Measurements from ENCODE around the gene OCIAD2.

OCIAD2 gene

DNA sequence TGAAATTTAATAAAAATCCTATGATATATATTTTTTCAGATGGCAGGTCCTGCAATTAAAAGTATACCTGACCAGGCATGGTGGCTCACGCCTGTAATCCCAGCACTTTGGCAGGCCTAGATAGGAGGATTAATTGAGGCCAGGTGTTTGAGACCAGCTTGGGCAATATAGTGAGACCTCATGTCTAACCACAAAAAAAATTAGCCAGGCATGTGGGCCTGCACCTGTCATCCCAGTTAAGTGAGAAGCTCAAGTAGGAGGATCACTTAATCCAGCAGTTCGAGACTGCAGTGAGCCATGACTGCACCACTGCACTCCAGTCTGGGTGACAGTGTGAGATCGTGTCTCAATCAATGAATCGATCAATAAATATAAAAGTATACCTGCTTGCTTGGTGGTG lies 2.5 kb downstream of the OCIAD2 start:
- CTCF ChIA-PET = interaction anchor here (0.7 kb wide), 1 partner anchor 70 kb away, joined by 3 read pairs; no protein-coding TSS in a partner anchor
- H3K4me3 ChIP-seq (ENCODE audit: low read depth, low read length) = no peak overlapping the region
- no peak for DNase-seq (ENCODE audit: low read depth, low spot score)
- POLR2A ChIA-PET = no interaction called here
- TF ChIP-seq, protein P1, sequence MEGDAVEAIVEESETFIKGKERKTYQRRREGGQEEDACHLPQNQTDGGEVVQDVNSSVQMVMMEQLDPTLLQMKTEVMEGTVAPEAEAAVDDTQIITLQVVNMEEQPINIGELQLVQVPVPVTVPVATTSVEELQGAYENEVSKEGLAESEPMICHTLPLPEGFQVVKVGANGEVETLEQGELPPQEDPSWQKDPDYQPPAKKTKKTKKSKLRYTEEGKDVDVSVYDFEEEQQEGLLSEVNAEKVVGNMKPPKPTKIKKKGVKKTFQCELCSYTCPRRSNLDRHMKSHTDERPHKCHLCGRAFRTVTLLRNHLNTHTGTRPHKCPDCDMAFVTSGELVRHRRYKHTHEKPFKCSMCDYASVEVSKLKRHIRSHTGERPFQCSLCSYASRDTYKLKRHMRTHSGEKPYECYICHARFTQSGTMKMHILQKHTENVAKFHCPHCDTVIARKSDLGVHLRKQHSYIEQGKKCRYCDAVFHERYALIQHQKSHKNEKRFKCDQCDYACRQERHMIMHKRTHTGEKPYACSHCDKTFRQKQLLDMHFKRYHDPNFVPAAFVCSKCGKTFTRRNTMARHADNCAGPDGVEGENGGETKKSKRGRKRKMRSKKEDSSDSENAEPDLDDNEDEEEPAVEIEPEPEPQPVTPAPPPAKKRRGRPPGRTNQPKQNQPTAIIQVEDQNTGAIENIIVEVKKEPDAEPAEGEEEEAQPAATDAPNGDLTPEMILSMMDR (IDR thresholded peaks at IDR 0.05; ENCODE audit: insufficient read depth, low read length, missing control alignments) = no peak

DNA sequence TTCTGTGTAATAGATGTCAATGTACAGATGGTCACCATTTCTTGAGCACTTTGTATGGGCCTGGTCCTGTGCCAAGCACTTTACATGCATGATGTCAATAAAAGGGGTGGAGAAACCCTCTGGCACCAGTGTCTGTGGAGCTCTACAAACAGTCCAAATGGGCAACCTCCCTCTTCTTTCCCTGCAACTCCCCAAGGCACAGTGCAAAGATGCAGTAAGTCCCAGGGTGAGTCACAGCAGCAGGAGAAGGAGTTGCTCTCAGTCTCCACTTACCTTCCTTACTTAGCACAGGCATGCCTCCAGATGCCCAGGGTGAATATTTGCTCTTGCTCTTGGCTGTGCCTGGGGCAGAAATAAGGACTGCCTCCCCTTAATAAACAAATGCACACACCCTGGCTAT lies 4.3 kb downstream of the OCIAD2 start:
- CTCF ChIA-PET = interaction anchor here (1.8 kb wide), 1 partner anchor 11 kb away, joined by 5 read pairs; no protein-coding TSS in a partner anchor
- TF ChIP-seq, protein P1 (IDR thresholded peaks at IDR 0.05; ENCODE audit: insufficient read depth, low read length, missing control alignments) = no peak
- POLR2A ChIA-PET = no interaction called here
- no peak overlapping the region for H3K4me3 ChIP-seq (ENCODE audit: low read depth, low read length)
- DNase-seq (ENCODE audit: low read depth, low spot score) = no peak

DNA sequence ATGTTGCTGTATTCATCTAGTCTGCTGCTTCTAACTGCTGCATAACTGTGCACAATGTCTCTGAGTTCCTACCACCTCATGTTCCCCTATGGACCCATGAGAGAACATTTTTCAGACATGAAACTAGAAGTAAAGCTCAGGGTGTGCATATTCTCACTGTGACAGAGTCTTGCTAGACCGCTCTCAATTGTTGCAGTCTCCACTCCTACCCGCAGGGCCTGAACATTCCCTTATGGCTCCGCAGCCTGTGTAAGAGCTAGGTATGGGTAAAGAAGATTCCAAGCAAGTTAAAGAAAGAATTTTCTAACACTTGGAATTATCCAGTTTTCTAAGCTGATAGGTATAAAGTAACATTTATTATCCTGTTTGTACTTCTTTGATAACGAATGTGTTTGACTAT lies 5.4 kb downstream of the OCIAD2 start:
- no peak for DNase-seq (ENCODE audit: low read depth, low spot score)
- TF ChIP-seq, protein P1 (IDR thresholded peaks at IDR 0.05; ENCODE audit: insufficient read depth, low read length, missing control alignments) = no peak
- ChIA-PET CTCF (interaction anchor here (1.8 kb wide), 1 partner anchor 10 kb away, joined by 5 read pairs; no protein-coding TSS in a partner anchor), POLR2A (no interaction called here)
- H3K4me3 ChIP-seq (ENCODE audit: low read depth, low read length) = no peak overlapping the region

DNA sequence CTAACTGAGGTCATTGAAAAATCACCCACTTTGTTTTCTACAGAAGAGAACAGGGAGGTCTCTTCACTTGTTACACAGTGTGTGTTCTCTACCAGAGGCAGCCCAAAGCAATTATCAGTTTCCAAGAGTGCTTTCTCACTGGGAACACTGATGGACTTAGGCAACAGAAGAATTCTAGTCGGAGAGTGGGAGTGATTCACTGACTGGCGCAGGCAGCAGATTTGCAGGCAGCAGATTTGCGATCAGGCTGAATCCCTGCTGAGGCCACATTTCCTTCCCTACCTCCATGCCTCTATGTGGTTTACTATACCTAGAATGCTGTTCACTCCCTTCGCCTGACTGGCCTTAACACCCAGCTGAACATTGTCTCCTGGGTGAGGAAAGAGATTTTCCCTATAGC lies 6.6 kb downstream of the OCIAD2 start:
- no peak for DNase-seq (ENCODE audit: low read depth, low spot score)
- POLR2A ChIA-PET = no interaction called here
- CTCF ChIA-PET = no interaction called here
- no peak overlapping the region for H3K4me3 ChIP-seq (ENCODE audit: low read depth, low read length)
- TF ChIP-seq, protein P1 (IDR thresholded peaks at IDR 0.05; ENCODE audit: insufficient read depth, low read length, missing control alignments) = no peak

DNA sequence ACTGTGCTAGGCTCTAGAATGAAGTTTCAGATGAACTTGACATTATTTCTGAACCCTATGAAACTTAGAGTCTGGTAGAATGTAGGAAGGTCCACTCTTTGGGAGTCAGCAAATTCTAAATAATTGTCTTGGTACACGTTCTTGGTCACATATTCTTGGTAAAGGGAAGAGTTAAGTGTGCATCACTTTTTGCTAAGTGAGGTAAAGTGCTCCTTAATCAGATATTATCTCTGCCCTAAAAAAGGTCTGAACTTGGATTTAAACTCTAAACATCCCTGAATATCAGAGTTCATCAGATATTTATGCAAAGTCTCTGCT lies 7.2 kb downstream of the OCIAD2 start:
- TF ChIP-seq, protein P1 (IDR thresholded peaks at IDR 0.05; ENCODE audit: insufficient read depth, low read length, missing control alignments) = no peak
- DNase-seq (ENCODE audit: low read depth, low spot score) = no peak
- ChIA-PET CTCF (no interaction called here), POLR2A (no interaction called here)
- H3K4me3 ChIP-seq (ENCODE audit: low read depth, low read length) = no peak overlapping the region

DNA sequence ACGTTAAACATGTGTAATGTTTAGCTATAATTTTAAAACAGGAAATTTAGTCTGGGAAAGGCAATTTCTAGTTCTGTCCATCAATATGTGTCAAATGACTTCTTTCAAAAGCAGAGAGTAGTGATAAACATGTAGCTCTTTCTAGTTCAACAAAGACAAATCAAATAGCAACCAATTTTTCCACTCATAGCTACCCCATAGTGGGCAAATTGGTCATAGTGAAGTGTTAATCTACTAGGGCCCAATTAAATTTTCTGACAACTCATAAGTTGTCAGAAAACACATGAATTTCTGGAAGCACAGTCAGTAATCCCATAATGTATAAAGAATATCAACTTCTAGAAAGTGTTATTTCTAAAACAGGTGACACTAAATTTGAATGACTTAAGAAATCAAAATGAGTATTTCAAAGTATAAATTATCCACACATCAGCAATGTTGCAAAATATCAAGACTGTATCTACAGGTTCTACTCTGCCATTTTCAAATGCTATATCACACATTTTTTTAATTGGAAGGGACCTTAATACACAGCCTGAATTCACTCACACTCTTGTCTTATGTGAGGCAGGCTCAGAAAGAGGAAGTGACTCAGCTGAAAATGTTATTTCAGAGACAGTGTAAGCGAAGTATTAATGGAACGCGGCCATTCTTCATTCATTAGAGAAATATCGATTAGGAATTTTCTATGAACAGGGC lies 7.7 kb downstream of the OCIAD2 start:
- DNase-seq (ENCODE audit: low read depth, low spot score) = no peak
- H3K4me3 ChIP-seq (ENCODE audit: low read depth, low read length) = no peak overlapping the region
- ChIA-PET CTCF (no interaction called here), POLR2A (no interaction called here)
- TF ChIP-seq, protein P1 (IDR thresholded peaks at IDR 0.05; ENCODE audit: insufficient read depth, low read length, missing control alignments) = no peak

Data from AG04449 (cell line).